HG03108 (cell line): ENCODE results near the gene CHL1.

Experiments used
- ATAC-seq: cut with Tn5 transposase; IDR thresholded peaks from one replicate; pipeline ENCODE4 v1.9.1; 2021; ENCODE audit warnings: moderate library complexity; ENCODE audit not compliant: unreplicated experiment

CHL1 gene

DNA sequence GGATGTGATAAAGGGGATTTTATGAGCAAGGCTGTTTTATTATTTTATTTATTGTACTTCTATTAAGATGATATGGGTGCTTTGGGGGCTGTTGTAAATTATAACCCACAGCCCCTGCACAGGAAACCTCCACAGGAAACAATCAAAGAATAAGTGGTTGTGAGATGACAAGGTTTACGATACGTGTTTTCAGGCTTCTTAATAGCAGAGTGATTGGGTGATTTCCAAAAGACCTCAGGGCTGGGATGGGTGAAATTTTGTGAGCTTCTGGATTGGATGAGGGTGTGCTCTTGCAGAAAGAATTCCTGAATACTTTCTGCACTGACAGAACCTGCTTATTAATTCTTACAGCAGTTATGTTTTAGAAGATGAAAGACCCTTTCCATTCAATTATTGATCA is 21.4 kb downstream of the CHL1 start:
- ATAC-seq: no peak

- no peak for ATAC-seq
Observed at GRCh38 chr3:228442-229182, 32.0 kb downstream of the CHL1 start.

GRCh38 chr3:229183-229661 is 32.7 kb downstream of the CHL1 start:
- no peak for ATAC-seq

GRCh38 chr3:236881-237280 is 40.3 kb downstream of the CHL1 start:
- no peak for ATAC-seq

- ATAC-seq: no peak
Observed at GRCh38 chr3:242602-243355, 46.2 kb downstream of the CHL1 start.

DNA sequence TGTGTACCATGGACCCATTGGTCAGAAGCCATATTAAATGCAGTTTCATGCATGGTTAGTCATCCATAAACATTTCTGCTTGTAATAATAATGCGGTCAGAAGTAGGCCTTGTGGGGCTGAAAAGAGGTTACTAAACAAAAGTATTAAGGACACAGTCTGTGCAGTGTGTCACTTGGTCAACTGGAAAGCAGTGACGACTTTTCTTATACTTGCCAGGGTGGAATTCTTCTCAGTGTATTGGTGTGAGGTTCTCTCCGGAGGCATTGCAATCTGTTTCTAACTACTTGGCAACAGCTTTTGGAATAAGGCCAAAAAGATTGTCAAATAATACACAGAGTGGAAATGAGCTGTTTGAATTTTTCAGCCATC is 46.8 kb downstream of the CHL1 start:
- ATAC-seq: no peak

DNA sequence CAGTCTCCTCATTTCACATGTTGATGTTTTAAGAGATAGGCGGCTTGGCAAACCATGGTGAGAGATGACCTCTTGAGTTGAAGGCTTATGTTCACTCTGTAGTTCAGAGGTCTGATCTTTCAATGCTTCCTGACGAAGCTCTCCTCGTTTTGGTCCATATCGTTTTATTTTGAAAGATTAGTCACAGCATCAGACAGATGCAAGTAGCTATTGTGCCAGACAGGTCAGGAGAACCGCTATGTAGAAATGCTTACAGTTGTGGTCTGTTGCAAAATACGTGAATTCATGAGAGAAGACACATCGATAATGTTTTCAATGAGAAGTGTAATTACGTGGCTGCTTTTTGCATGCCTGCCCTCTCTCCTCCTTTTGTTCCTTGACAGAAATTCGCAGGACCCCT is 47.5 kb downstream of the CHL1 start:
- ATAC-seq: no peak

DNA sequence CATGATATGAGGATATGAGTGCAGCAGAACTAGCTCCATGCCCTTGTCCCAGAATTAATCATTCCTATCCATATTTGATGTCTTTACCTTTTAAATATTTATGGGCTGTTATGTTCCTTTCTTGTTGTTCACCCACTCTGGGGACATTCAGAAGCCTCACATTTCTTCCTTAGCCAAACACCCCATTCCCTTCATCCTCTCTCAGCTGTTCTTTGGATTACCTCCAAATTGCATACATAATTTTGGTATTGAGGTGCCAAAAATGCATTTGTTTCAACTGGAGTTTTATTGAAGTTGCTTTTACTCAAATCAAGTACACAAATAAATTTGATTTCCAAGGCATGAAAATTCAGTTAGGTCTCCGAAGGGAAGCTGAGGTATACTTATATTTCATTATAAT is 51.4 kb downstream of the CHL1 start:
- no peak for ATAC-seq

DNA sequence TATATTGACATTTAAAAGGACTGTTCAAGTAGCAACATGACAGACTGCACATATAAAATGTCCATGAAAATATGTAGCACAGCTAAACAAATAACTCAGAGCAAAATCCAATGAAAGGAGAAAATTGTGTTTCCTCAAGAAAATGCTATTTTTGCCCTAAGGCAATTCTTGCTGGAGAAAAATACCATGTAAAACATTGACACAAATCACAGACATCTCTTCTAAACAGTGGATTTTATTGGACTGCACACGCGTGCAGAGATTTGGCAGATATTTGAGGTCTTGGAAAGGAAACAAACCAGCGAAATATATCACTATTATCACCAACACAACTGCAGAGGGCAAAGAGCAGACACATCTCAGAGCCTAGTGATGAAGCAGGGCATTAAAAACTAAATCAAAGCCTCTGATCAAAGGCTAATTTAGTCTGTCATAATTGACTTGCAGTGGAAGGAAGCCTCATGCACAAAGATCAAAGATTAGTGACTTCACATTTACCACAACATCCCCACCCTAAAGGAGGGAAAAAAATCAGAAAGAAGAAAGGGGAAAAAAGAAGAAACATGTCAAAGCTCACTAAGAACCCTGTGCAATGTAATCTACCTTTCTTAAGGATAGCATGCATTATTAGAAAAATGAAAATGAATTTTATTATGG is 52.4 kb downstream of the CHL1 start:
- ATAC-seq: no peak

GRCh38 chr3:249587-250262 is 53.2 kb downstream of the CHL1 start:
- no peak for ATAC-seq

GRCh38 chr3:256501-256900 is 59.9 kb downstream of the CHL1 start:
- no peak for ATAC-seq

GRCh38 chr3:257826-258225 is 61.3 kb downstream of the CHL1 start:
- no peak for ATAC-seq

DNA sequence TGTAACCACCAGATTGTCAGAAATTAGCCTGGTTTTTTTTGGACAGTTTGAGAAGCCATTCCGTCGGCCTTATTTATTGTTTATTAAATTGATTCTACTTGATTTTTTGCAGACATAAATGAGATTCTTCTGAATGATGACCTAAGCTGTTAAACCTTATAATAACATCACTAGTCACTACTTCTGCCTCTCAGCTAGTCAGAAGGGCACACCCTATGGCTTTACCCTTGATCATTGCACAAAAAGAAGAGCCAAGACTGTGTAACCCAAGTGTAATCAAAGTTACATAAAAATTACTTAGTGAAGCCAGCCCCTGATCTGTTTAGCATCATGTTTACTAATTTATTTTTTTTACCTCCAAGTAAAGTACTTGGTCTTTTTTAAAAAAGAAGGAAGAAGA is 64.3 kb downstream of the CHL1 start:
- no peak for ATAC-seq

DNA sequence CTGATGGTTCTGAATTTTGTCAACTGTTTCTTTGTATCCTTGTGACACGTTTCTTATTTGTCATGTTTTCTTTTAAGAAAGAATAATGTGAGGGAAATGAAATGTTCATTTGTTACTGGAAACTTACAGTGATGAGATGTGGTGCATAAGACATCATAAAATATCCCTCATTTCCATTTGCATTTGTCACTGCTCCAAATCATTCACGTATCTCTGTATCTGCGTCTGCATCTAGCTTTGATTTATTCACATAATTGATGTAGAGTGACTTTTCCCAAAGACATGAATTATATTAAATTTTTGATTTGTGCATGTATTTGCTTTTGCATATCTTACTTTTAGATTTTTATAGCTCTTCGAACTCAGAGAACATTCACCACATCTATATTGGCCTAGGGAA is 66.8 kb downstream of the CHL1 start:
- no peak for ATAC-seq

- no peak for ATAC-seq
Observed at GRCh38 chr3:264394-265156, 68.0 kb downstream of the CHL1 start.

- no peak for ATAC-seq
Observed at GRCh38 chr3:267101-267500, 70.5 kb downstream of the CHL1 start.

DNA sequence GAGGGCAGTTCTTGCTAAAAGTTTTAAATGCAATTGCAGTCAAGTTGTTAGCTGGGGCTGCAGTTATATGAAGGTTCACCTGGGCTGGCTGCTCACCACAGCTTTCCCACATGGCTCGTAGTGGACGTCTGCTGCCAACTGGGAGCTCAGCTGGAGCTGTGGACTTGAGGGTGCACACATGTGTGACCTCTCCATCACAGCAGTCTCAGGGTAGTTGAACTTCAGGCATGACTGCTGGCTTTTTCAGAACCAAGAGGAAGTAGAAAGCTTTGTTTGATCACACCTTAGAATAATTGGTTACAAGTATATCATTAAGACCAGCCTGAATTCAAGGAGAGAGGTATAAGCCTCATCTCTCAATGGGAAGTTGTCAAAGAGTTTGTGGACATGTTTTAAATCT is 74.1 kb downstream of the CHL1 start:
- peak; percentile 38 for ATAC-seq

- ATAC-seq: no peak
Observed at GRCh38 chr3:274927-275326, 78.4 kb downstream of the CHL1 start.

- ATAC-seq: no peak
Observed at GRCh38 chr3:277873-278272, 81.3 kb downstream of the CHL1 start.

DNA sequence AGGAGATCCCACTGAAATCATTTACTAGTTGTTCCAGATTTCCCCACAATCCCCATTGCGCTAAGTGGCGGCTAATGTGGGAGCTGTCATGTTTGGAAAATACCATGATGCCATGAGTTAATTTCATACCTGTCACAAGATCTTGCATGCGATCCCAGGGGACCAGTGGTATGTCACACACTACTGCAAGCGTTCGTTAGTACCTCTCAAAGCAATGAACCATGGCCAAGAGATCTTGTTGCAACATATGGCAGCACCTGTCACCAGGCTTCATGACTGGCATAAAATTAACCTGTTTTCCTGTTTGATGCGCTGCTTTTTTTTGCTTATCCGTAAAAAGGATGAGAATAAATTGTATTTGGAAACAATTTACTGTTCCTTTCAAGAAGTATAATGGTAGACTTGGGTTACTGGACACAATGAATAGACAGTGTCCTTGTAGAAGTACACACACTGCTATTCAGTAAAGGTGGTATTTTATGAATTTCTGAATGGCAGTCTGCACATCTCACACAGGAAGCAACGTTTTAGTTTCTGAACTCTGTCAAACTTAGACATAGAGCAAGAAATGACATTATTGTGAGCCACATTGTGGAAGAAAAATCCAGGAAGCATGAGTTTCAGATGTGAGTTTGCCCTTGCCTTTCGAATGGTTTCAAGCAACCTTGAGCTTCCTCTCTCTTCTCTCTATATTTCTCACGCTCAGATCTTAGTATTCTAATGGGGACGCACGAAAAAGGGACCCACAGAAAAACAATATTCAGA is 81.9 kb downstream of the CHL1 start:
- ATAC-seq: peak; percentile 73
